Epithelial cell of prostate (primary cell): ENCODE data around the gene USP7.
"Not testable (repeated sequence)": the region's sequence is repeated elsewhere in the genome, so short reads cannot be mapped to it uniquely, and the experiment has no call there.

Experiments
- DNase-seq: peaks from one replicate; pipeline ENCODE4 v3.0.0-alpha.2; 2011; ENCODE audit warnings: low read depth, low spot score
- H3K27ac ChIP-seq: fragments of 450-650 bp; 2 replicates; pipeline ENCODE4 v1.5.1; 2017; ENCODE audit warnings: mild to moderate bottlenecking

The USP7 gene

DNA sequence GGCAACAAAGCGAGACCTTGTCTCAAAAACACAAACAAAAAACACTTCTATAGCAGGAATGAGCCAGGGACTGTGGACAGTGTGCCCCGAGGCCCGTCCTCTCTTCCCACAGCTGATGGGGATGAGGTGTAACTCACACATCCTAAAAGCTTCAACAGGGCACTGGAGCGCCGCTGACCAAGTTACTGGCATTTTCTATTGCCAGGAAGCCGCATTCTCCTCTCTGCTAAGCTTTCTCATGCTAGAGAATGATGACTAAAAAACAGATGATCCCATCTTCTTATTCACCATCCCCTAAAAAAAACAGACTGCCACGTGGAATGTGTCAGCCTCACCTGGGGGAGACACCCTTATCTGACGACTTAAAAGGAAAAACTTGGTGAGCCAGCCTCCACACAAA is 111.2 kb downstream of the USP7 start:
- no peak for DNase-seq
- peak overlapping the region; percentile 88 for H3K27ac ChIP-seq

GRCh38 chr16:8851761-8852403 is 111.8 kb downstream of the USP7 start:
- H3K27ac ChIP-seq: peak overlapping the region; percentile 88
- DNase-seq: no peak

DNA sequence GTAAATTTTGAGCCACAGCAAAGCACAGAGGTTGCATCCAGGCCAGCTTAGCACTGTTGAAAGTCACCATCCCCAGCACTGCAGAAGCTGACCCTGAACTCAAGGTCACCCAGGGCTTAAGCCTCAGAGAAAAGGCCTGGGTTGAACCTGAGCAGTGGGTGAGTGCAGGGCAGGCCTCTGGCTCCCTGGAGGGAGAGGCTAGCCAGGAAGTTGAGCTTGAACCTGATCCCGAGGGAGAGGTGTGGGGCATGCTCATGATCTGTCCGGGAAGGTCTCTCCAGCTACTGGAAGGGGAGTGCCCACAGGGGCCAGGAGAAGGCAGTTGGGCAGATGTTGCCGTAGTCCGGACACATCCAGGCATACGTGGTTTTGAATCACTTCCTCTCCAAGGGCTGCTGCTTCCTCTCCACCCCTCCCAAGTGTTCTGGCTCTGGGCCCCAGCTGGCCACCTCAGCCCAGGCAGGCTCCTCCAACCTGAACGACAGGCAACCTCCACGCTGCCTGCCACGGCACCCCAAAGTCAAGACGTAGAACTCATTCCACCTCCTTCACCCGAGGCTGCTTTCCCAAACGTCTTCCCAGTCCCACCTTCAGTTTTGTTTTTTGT is 113.3 kb downstream of the USP7 start:
- H3K27ac ChIP-seq: peak overlapping the region; percentile 88
- no peak for DNase-seq

- DNase-seq: no peak
- H3K27ac ChIP-seq: peak overlapping the region; percentile 88
These were observed 114.2 kb downstream of the USP7 start for GRCh38 chr16:8849411-8850011.

DNA sequence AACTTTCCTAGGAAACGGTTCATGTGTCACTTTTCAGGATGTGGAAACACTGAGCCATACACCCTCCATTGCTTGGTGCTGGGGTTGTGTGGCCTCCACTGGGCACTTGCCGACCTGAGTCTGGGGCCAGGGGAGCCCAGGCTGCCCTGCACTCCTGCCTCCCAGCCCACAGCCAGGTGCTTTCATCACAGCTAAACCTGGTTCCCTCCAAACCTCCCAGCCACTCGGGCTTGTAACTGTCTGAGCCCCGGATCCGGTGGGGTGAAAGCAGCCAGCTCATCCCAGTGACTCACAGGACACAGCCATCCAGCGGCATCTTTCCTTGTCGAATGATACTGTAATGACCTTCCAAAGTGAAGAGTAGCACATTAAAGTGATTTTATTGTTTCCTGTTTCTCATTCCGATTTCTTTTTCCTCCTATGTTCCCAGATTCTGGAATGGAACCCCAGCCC is 114.7 kb downstream of the USP7 start:
- peak overlapping the region; percentile 88 for H3K27ac ChIP-seq
- DNase-seq: no peak

- DNase-seq: no peak
- H3K27ac ChIP-seq: peak overlapping the region; percentile 88
These were observed 115.3 kb downstream of the USP7 start for GRCh38 chr16:8848231-8848938.

DNA sequence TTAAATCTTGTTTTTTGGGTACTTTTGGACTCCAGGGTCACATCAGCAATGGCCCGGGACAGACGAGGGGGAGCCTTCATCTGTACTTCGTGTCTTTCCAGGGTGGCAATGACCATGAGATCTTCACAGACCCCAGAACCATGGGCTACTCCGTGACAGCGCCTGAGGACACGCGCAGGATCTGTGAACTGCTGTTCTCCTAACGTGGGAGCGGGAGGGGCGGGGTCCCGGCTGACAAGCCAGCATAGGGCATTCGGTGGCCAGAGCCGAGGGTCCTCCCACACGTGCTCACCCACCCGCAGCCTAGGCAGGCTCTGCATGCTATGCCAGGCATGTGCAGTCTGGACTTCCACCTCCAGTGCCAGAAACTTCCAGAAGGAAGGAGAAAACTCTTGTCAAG is 116.1 kb downstream of the USP7 start:
- no peak overlapping the region for H3K27ac ChIP-seq
- no peak for DNase-seq

- H3K27ac ChIP-seq: no peak overlapping the region
- DNase-seq: no peak
These were observed 116.6 kb downstream of the USP7 start for GRCh38 chr16:8847145-8847544.

DNA sequence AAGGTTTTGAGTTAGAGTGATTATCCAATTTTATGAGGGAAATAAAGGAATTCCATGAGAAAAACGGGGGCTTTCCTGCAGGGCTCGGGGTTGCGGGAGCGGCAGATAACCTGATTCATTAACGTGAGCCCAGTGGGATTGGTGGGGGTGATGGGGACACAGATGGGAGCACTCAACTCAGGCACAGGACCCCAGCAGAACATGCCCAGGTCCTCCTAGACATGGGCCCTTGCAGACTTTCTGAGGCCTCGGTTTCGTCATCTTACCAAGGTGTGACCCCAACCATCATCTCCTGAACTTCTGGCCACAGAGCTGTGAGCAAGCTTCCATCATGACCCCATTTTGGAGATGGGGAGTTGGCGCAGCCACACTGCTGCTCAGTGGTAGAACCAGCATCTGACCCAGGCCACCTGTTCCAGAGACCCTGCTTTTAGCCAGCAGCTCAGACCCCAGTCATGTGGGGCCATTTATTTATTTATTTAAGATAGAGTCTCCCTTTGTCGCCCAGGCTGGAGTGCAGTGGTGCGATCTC is 117.2 kb downstream of the USP7 start:
- H3K27ac ChIP-seq: no peak overlapping the region
- DNase-seq: no peak

DNA sequence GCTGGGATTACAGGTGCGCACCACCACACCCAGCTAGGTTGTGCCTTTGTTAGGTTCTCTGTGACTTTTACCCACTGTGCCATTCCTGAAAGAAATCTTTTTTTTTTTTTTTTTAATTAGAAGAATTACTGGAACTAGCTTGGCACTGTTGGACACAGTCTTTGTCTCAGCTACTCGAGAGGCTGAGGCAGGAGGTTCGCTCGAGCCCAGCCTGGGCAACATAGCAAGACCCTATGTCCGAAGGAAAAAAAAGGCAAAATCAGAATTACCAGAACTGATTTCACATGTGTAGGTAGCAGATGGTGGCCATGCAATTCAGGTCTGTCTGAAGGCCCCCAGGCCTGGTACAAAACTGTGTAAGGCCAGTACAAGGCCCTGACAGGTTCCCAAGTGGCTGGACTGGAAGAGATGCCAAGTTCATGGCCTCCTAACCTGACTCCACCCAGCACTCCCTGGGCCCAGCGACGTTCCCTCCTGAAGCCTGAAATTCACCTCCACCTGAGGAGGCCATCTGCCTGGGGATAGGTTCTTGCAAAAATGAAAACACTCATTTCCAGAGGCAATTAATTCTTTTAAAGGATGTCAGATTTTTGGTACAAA is 117.9 kb downstream of the USP7 start:
- DNase-seq: no peak

GRCh38 chr16:8843296-8843695 is 120.4 kb downstream of the USP7 start:
- not testable (repeated sequence) for DNase-seq, H3K27ac ChIP-seq

More for the DNA sequence above, 117.9 kb downstream of the USP7 start:
- no peak overlapping the region for H3K27ac ChIP-seq
